PC-9 (cell line): ENCODE measurements around the gene HLA-DRB1.

Experiments used
- CTCF ChIP-seq: fragments of 200-600 bp; sonication (generic); conservative IDR thresholded peaks from 2 replicates; pipeline ENCODE4 v1.6.1; 2017; ENCODE audit warnings: mixed run types, antibody characterized with exemption, mild to moderate bottlenecking, moderate library complexity
- EZH2 ChIP-seq: fragments of 200-600 bp; sonication (generic); IDR thresholded peaks from 2 replicates; pipeline ENCODE4 v1.8.0; 2017; ENCODE audit warnings: antibody characterized with exemption, low read depth

GRCh38 chr6:32570363-32570905 lies 19.2 kb downstream of the HLA-DRB1 start:
- TF ChIP-seq CTCF (no peak), EZH2 (no peak)
